Measurements from ENCODE around the gene KMT2D.
A peak's percentile ranks its signal among the peaks of the same experiment; 100 is the strongest.

The KMT2D gene

DNA sequence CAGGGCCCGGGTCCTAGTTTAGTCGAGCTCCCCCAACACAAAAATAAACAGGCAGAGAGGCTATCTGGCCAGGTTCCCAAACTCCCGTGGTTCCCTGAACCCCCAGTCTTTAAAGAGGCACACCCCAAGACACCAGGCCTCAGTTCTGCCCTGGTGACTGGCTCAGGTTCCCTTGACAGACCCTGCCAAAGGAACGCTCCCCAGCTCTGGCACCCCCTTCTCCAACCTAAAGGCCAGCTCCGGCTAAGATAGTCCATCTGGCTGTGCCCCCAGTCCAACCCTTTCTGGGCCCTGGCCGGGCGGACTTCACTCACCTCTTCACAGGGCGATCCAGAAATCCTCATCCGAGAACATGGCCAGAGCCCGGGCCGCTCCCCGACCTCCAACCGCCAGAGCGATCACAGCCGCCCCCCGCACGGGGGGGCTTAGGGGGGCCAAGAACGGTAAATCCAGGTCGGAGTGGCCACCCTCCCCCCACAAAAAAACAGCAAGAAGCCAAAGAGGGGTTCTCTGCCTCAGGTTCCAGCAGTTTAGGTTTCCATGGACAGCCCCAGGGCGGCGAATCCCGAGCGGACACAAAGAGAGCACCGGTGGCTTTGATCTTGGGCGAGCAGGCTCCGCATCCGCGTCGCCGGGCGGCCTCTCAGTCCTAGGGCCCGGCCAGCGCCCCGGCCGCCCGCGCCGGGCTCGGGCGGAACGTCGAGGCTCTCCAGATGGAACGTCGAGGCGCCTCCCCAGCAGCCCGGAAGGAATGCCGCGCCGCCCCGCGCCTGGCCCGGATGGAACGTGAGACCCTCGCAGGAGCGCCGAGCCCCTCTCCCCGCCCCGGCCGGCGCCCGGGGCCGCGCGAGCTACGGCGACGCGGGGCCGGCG lies 1.1 kb downstream of the KMT2D start:
- TF ChIP-seq CTCF (IDR thresholded peaks at IDR 0.05; ENCODE audit: low read length) (no peak), EZH2 (IDR thresholded peaks at IDR 0.05; ENCODE audit: borderline replicate concordance, low read length) (no peak)
- H4K20me1 ChIP-seq (ENCODE audit: insufficient read depth, low read length): 0 out of 2 replicates have a peak, but pooled peaks cover 2% of the 10 kb centered on the region
- no peaks in the 10 kb centered on the region for H3K9me3 ChIP-seq (ENCODE audit: low read length)
- no peaks in the 10 kb centered on the region for H3K9me2 ChIP-seq (ENCODE audit: low read depth, low read length)
- no peaks in the 10 kb centered on the region for H3K27me3 ChIP-seq (ENCODE audit: insufficient read depth, low read length)
- H2AFZ ChIP-seq (ENCODE audit: low read length): no peak overlapping the region
- peak overlapping the region; percentile 99 for H3K4me2 ChIP-seq (ENCODE audit: low read length)
- peaks cover 54% of the 10 kb centered on the region for H3K4me1 ChIP-seq (ENCODE audit: insufficient read depth, low read length, severe bottlenecking)
- peaks cover 56% of the 10 kb centered on the region for H3K79me2 ChIP-seq (ENCODE audit: insufficient read depth, low read length)
- peak overlapping the region; percentile 76 for H3K4me3 ChIP-seq (ENCODE audit: low read depth, low read length, poor library complexity, severe bottlenecking)
- H3K9ac ChIP-seq (ENCODE audit: low read length): peak overlapping the region; percentile 89
- H3K36me3 ChIP-seq (ENCODE audit: insufficient read depth, low read length): peaks cover 12% of the 10 kb centered on the region; the same call in 1 of the 2 replicates
- H3K27ac ChIP-seq (ENCODE audit: low read depth, low read length, poor library complexity, severe bottlenecking): peak overlapping the region; percentile 9
- H3F3A ChIP-seq (ENCODE audit: insufficient read depth, low read length): no peaks in the 10 kb centered on the region

- Histone ChIP-seq H3K9me3 (ENCODE audit: low read length) (no peaks in the 10 kb centered on the region), H3K4me2 (ENCODE audit: low read length) (peak overlapping the region; percentile 99), H3K79me2 (ENCODE audit: insufficient read depth, low read length) (peaks cover 56% of the 10 kb centered on the region), H4K20me1 (ENCODE audit: insufficient read depth, low read length) (0 out of 2 replicates have a peak, but pooled peaks cover 2% of the 10 kb centered on the region), H3K27ac (ENCODE audit: low read depth, low read length, poor library complexity, severe bottlenecking) (no peak overlapping the region), H2AFZ (ENCODE audit: low read length) (no peak overlapping the region), H3K4me1 (ENCODE audit: insufficient read depth, low read length, severe bottlenecking) (peaks cover 54% of the 10 kb centered on the region), H3K9ac (ENCODE audit: low read length) (peak overlapping the region; percentile 89), H3K9me2 (ENCODE audit: low read depth, low read length) (no peaks in the 10 kb centered on the region), H3K4me3 (ENCODE audit: low read depth, low read length, poor library complexity, severe bottlenecking) (peak overlapping the region; percentile 76), H3F3A (ENCODE audit: insufficient read depth, low read length) (no peaks in the 10 kb centered on the region), H3K27me3 (ENCODE audit: insufficient read depth, low read length) (no peaks in the 10 kb centered on the region), H3K36me3 (ENCODE audit: insufficient read depth, low read length) (peaks cover 18% of the 10 kb centered on the region; the same call in 1 of the 2 replicates)
- TF ChIP-seq EZH2 (IDR thresholded peaks at IDR 0.05; ENCODE audit: borderline replicate concordance, low read length) (no peak), CTCF (IDR thresholded peaks at IDR 0.05; ENCODE audit: low read length) (no peak)
Measured at GRCh38 chr12:49059045-49059298, 1.6 kb downstream of the KMT2D start.

DNA sequence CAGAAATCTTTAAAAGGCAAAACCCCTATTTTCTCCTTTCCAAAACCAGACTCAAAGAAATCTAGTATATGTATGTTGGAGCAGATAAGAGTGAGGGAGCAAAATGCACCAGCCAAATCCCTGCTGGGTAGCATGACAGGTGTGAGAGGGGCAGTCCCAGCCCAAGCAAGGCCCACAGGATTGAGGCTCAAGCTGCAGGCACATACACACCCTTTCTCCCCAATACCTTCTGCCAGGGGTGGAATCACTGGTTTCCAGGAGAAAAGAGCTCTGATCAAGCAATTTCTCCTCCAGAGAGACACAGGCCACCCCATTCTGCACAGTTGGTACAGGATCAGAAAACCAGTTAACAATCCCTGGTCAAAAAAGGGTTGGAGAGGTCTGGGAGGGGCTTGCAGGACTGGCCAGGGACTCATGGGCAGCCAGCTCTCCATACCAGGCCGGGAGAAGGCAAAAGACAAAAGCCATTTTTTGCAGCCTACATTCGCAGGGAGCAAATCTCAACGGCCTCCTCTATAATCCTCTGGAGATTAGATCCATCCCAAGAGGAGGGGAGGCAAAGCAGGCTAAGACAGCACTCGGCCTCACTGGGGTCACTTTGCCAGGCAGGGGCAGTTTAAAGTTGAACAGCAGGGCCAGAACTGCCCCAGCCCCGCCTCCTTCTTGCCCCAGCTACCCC lies 2.1 kb downstream of the KMT2D start:
- 0 out of 2 replicates have a peak, but pooled peaks cover 2% of the 10 kb centered on the region for H4K20me1 ChIP-seq (ENCODE audit: insufficient read depth, low read length)
- H3K4me1 ChIP-seq (ENCODE audit: insufficient read depth, low read length, severe bottlenecking): peaks cover 50% of the 10 kb centered on the region
- H2AFZ ChIP-seq (ENCODE audit: low read length): no peak overlapping the region
- TF ChIP-seq CTCF (IDR thresholded peaks at IDR 0.05; ENCODE audit: low read length): no peak
- TF ChIP-seq EZH2 (IDR thresholded peaks at IDR 0.05; ENCODE audit: borderline replicate concordance, low read length): no peak
- peak overlapping the region; percentile 76 for H3K4me3 ChIP-seq (ENCODE audit: low read depth, low read length, poor library complexity, severe bottlenecking)
- H3K9ac ChIP-seq (ENCODE audit: low read length): peak overlapping the region; percentile 89
- no peaks in the 10 kb centered on the region for H3K27me3 ChIP-seq (ENCODE audit: insufficient read depth, low read length)
- no peak overlapping the region for H3K27ac ChIP-seq (ENCODE audit: low read depth, low read length, poor library complexity, severe bottlenecking)
- no peaks in the 10 kb centered on the region for H3F3A ChIP-seq (ENCODE audit: insufficient read depth, low read length)
- no peaks in the 10 kb centered on the region for H3K9me2 ChIP-seq (ENCODE audit: low read depth, low read length)
- H3K4me2 ChIP-seq (ENCODE audit: low read length): peak overlapping the region; percentile 99
- H3K79me2 ChIP-seq (ENCODE audit: insufficient read depth, low read length): peaks cover 56% of the 10 kb centered on the region
- peaks cover 23% of the 10 kb centered on the region; the same call in 1 of the 2 replicates for H3K36me3 ChIP-seq (ENCODE audit: insufficient read depth, low read length)
- no peaks in the 10 kb centered on the region for H3K9me3 ChIP-seq (ENCODE audit: low read length)
